ENCODE results near the gene RFX3. TPM values are rescaled to one million over a fixed set of nuclear protein-coding genes. Genes with fewer than 3 reads are reported as not detected.

Gene RFX3
- total and polyA plus RNA-seq, 3 donors from 2014 or later, result 29.7 to 45.3 (median 30.7) TPM

DNA sequence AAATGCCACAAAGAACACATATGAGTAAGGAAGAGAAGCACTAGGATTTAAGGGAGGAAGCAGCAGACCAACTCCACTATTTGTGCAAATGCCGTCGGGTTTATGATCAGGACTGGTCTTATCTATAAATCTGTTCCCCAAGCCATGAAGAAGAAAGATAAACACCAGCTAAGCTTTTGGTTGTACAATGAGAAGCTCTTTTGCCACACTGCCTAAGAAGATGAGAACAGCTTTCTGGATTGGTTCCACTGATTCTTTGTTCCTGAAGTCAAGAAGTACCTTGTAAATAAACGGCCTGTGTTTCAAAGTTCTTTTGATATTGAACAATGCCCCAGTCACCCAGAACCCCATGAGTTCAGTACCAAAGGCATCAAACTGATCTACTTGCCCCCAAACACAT, 93.9 kb downstream of the RFX3 start:
- TF ChIP-seq, protein P1, sequence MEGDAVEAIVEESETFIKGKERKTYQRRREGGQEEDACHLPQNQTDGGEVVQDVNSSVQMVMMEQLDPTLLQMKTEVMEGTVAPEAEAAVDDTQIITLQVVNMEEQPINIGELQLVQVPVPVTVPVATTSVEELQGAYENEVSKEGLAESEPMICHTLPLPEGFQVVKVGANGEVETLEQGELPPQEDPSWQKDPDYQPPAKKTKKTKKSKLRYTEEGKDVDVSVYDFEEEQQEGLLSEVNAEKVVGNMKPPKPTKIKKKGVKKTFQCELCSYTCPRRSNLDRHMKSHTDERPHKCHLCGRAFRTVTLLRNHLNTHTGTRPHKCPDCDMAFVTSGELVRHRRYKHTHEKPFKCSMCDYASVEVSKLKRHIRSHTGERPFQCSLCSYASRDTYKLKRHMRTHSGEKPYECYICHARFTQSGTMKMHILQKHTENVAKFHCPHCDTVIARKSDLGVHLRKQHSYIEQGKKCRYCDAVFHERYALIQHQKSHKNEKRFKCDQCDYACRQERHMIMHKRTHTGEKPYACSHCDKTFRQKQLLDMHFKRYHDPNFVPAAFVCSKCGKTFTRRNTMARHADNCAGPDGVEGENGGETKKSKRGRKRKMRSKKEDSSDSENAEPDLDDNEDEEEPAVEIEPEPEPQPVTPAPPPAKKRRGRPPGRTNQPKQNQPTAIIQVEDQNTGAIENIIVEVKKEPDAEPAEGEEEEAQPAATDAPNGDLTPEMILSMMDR (IDR thresholded peaks at IDR 0.05), result no peak
- no peak for TF ChIP-seq POLR2A (IDR thresholded peaks at IDR 0.05)
- no peak overlapping the region for H3K4me3 ChIP-seq
- H3K27ac ChIP-seq, result no peak overlapping the region
- no peaks in the 10 kb centered on the region for H3K9me3 ChIP-seq
- DNase-seq, result no peak
- H3K4me1 ChIP-seq, result no peaks in the 10 kb centered on the region
- intact Hi-C loops (cut with DNase I; ENCODE audit: low total_unique reads), result no loop called here
- 78 to 88% methylated on average over 3 of the region's 3 CpGs for WGBS, 2 donors
- H3K36me3 ChIP-seq (ENCODE audit: low read depth, missing control alignments), result no peaks in the 10 kb centered on the region
- H3K27me3 ChIP-seq, result no peaks in the 10 kb centered on the region

DNA sequence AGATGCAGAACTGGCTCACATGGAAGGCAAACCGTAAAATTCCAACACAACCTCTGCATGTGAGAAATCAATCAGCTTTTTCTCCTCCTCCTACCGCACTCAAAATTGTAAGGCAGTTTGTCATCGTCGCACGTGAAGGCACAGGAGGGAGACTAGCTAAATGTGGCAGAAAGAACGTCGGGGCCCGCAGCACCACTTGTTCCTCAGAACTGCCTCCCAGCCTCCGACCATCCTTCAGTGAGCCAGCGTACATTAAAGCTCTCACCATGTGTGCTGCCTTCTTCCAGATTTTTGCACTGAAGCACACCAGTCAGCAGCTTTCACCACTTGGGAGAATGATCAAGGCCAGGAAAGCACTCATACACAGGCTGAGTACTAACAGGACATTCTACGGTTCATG, 105.9 kb downstream of the RFX3 start:
- no peaks in the 10 kb centered on the region for H3K36me3 ChIP-seq (ENCODE audit: low read depth, missing control alignments)
- intact Hi-C loops (cut with DNase I; ENCODE audit: low total_unique reads), result no loop called here
- WGBS, 2 donors, result 89 to 93% methylated on average over 11 of the region's 11 CpGs
- no peaks in the 10 kb centered on the region for H3K27me3 ChIP-seq
- TF ChIP-seq POLR2A (IDR thresholded peaks at IDR 0.05), result no peak
- no peak overlapping the region for H3K4me3 ChIP-seq
- H3K9me3 ChIP-seq, result no peaks in the 10 kb centered on the region
- DNase-seq, result no peak
- H3K27ac ChIP-seq, result no peak overlapping the region
- no peaks in the 10 kb centered on the region for H3K4me1 ChIP-seq

DNA sequence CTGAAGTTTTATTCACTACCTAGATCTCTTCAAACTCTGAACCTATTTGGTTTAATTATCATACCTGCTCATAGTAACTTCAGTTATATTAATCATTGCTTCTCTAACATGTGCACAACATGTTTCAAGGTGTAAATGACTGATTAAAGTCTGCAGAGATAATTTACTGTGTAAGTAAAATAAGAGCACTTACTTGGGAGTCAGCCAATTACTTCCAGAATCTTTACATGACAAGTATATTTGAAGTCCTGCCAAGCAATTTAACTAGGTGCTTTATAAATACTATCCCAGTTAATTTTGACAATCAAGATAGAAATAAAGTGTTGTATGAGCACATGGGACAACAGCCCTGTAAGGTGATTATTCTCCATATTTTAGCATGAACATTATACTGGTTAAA, 109.9 kb downstream of the RFX3 start:
- TF ChIP-seq, protein P1 (IDR thresholded peaks at IDR 0.05), result no peak
- no peak for TF ChIP-seq POLR2A (IDR thresholded peaks at IDR 0.05)
- Histone ChIP-seq H3K27ac (no peak overlapping the region), H3K9me3 (no peaks in the 10 kb centered on the region), H3K36me3 (ENCODE audit: low read depth, missing control alignments) (no peaks in the 10 kb centered on the region), H3K4me3 (no peak overlapping the region), H3K27me3 (no peaks in the 10 kb centered on the region), H3K4me1 (no peaks in the 10 kb centered on the region)
- intact Hi-C loops (cut with DNase I; ENCODE audit: low total_unique reads), result no loop called here
- DNase-seq, result no peak

DNA sequence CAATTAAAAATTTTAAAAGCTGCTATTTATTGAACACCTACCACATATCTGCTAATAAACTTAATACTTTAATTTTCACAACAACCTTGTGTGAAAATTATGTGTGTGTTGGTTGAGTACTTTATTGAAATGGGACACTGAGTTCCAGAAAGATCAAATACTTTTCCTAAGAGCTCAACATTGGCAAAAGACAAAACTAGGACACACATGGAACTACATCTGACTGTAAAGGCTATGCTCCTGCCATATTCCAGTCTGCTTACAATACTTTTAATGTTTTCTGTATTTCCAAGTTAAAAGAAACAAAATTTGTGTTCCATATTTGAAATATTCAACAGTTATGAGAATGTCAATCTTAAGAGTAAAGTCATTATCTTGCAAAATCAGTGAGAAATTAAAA, 111.8 kb downstream of the RFX3 start:
- Histone ChIP-seq H3K9me3 (no peaks in the 10 kb centered on the region), H3K4me3 (no peak overlapping the region), H3K27ac (no peak overlapping the region), H3K4me1 (no peaks in the 10 kb centered on the region), H3K36me3 (ENCODE audit: low read depth, missing control alignments) (no peaks in the 10 kb centered on the region), H3K27me3 (no peaks in the 10 kb centered on the region)
- TF ChIP-seq, protein P1 (IDR thresholded peaks at IDR 0.05), result no peak
- TF ChIP-seq POLR2A (IDR thresholded peaks at IDR 0.05), result no peak
- DNase-seq, result no peak
- intact Hi-C loops (cut with DNase I; ENCODE audit: low total_unique reads), result no loop called here

DNA sequence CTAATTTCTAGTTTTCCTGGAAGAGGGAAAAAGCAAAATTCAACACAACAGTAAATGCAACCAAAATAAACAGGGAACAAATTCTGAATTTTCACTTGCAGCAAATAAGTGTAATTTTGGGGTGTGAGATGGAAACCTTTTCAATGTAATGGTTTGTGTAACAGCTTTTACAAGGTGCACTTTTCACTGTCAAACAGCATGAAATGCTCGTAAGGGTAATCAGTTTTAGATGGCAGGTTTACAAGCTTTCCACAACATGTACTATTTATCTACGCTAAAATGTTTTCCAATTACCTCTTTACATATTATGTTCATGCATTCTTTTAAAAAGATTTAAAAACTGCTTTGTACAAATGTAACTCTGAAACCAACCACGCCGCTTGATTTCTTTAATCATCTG, 115.3 kb downstream of the RFX3 start:
- no peak for DNase-seq
- Histone ChIP-seq H3K27ac (no peak overlapping the region), H3K27me3 (no peaks in the 10 kb centered on the region), H3K36me3 (ENCODE audit: low read depth, missing control alignments) (no peaks in the 10 kb centered on the region), H3K4me3 (no peak overlapping the region), H3K4me1 (no peaks in the 10 kb centered on the region), H3K9me3 (no peaks in the 10 kb centered on the region)
- WGBS, 2 donors, result 88 to 96% methylated on average over 4 of the region's 4 CpGs
- no peak for TF ChIP-seq POLR2A (IDR thresholded peaks at IDR 0.05)
- TF ChIP-seq, protein P1 (IDR thresholded peaks at IDR 0.05), result no peak
- intact Hi-C loops (cut with DNase I; ENCODE audit: low total_unique reads), result no loop called here
